A549 (cell line): Measurements from ENCODE around the gene MCM10. TPM values are rescaled to one million over a fixed set of nuclear protein-coding genes. Genes with fewer than 3 reads are reported as not detected.

Experiments
- ATAC-seq, 2 experiments: fragments of 200-7000 bp in 1 of 2; fragments of >200 bp in 1 of 2; cut with Nextera tagmentation in 1 of 2; cut with Tn5 transposase in 1 of 2; 3 replicates each; pipeline versions ENCODE4 v1.8.0 to v1.9.1; 2018 to 2020; ENCODE audit warnings: mild to moderate bottlenecking in 1 of 2, moderate library complexity in 1 of 2
- CTCF ChIA-PET: fragments of 300-600 bp; sonication (Branson Sonifier 250); formaldehyde crosslinking; extraction: SDS; loops from one replicate; lab custom pipeline; 2021; ENCODE audit warnings: antibody characterized with exemption, inconsistent platforms; lab: Yijun Ruan, JAX
- POLR2A ChIA-PET: fragments of 350-600 bp; formaldehyde crosslinking; extraction: SDS; loops from one replicate; lab custom pipeline; 2021; ENCODE audit warnings: antibody characterized with exemption, inconsistent platforms; lab: Yijun Ruan, JAX
- DNase-seq, 2 experiments: peaks; one replicate each; pipeline versions ENCODE4 v3.0.0 to v3.0.0-alpha.2; 2011 to 2016; ENCODE audit warnings: low read depth in 1 of 2, low spot score in 1 of 2
- FAIRE-seq: peaks from 2 replicates; lab custom pipeline; 2011; peaks lifted over from hg19 to GRCh38; lab: Jason Lieb, UNC
- H3K27ac ChIP-seq, 2 experiments: fragments of >200 bp; sonication (Bioruptor Twin); formaldehyde crosslinking; 3 replicates each; pipeline ENCODE4 v1.5.1; 2016 to 2017
- H3K4me1 ChIP-seq: fragments of >200 bp; sonication (Bioruptor Twin); formaldehyde crosslinking; 3 replicates; pipeline ENCODE4 v1.6.1; 2016
- H3K4me2 ChIP-seq: fragments of >200 bp; sonication (Bioruptor Twin); formaldehyde crosslinking; 3 replicates; pipeline ENCODE4 v1.6.1; 2016
- H3K4me3 ChIP-seq: fragments of >200 bp; sonication (Bioruptor Twin); formaldehyde crosslinking; 3 replicates; pipeline ENCODE4 v1.5.1; 2016
- H3K9me3 ChIP-seq: fragments of >200 bp; sonication (Bioruptor Twin); formaldehyde crosslinking; 3 replicates; pipeline ENCODE4 v1.6.1; 2016
- BHLHE40 ChIP-seq: IDR thresholded peaks from 2 replicates; pipeline ENCODE4 v1.6.1; 2012; ENCODE audit warnings: low read depth, low read length, inconsistent platforms
- CBX2 ChIP-seq: fragments of 200-600 bp; sonication (generic); IDR thresholded peaks from 2 replicates; pipeline ENCODE4 v1.6.1; 2016; ENCODE audit warnings: low read depth, mild to moderate bottlenecking, borderline replicate concordance
- EHF ChIP-seq: fragments of 250-450 bp; sonication (Bioruptor Pico); IDR thresholded peaks from 2 replicates; pipeline ENCODE4 v1.5.0; 2020; ENCODE audit warnings: mild to moderate bottlenecking
- EHMT2 ChIP-seq: fragments of 200-600 bp; sonication (generic); IDR thresholded peaks from 2 replicates; pipeline ENCODE4 v1.6.1; 2016; ENCODE audit warnings: antibody characterized with exemption, low read depth, mild to moderate bottlenecking, moderate library complexity
- FOXS1 ChIP-seq: fragments of 250-450 bp; sonication (Bioruptor Pico); IDR thresholded peaks from 2 replicates; pipeline ENCODE4 v1.5.0; 2020; ENCODE audit warnings: mild to moderate bottlenecking, moderate library complexity
- HOXA7 ChIP-seq: fragments of 250-450 bp; sonication (Bioruptor Pico); IDR thresholded peaks from 2 replicates; pipeline ENCODE4 v1.5.0; 2020; ENCODE audit warnings: mild to moderate bottlenecking, moderate library complexity
- HOXB13 ChIP-seq: fragments of 250-450 bp; sonication (Bioruptor Pico); IDR thresholded peaks from 2 replicates; pipeline ENCODE4 v1.5.0; 2020; ENCODE audit warnings: low read depth, mild to moderate bottlenecking, moderate library complexity
- KDM5A ChIP-seq: fragments of 200-600 bp; sonication (generic); IDR thresholded peaks from 2 replicates; pipeline ENCODE4 v1.6.1; 2016; ENCODE audit warnings: antibody characterized with exemption, mild to moderate bottlenecking
- PHF8 ChIP-seq: fragments of 200-600 bp; sonication (generic); IDR thresholded peaks from 2 replicates; pipeline ENCODE4 v1.6.1; 2016; ENCODE audit warnings: low read depth, mild to moderate bottlenecking, antibody characterized with exemption, moderate library complexity, borderline replicate concordance
- RAD21 ChIP-seq, 2 experiments: fragments of >200 bp in 1 of 2; sonication (Bioruptor Twin) in 1 of 2; formaldehyde crosslinking in 1 of 2; IDR thresholded peaks in 1 of 2; conservative IDR thresholded peaks in 1 of 2; 2 replicates in 1 of 2; 3 replicates in 1 of 2; pipeline ENCODE4 v1.6.1; 2012 to 2018; ENCODE audit warnings: inconsistent platforms in 1 of 2
- SMC3 ChIP-seq: fragments of >200 bp; sonication (Bioruptor Twin); formaldehyde crosslinking; IDR thresholded peaks from 3 replicates; pipeline ENCODE4 v1.6.1; 2018; ENCODE audit warnings: inconsistent platforms
- SREBF2 ChIP-seq: fragments of 450-650 bp; IDR thresholded peaks from 2 replicates; pipeline ENCODE4 v1.6.1; 2014; ENCODE audit warnings: mild to moderate bottlenecking, moderate library complexity
- TFCP2L1 ChIP-seq: fragments of 250-450 bp; sonication (Bioruptor Pico); IDR thresholded peaks from 2 replicates; pipeline ENCODE4 v1.5.0; 2021; ENCODE audit warnings: mild to moderate bottlenecking
- ZC3H11A ChIP-seq: fragments of 450-650 bp; IDR thresholded peaks from 2 replicates; pipeline ENCODE4 v1.6.1; 2014; ENCODE audit warnings: antibody characterized with exemption, mild to moderate bottlenecking
- ZSCAN20 ChIP-seq: fragments of 250-450 bp; sonication (Bioruptor Pico); IDR thresholded peaks from 2 replicates; pipeline ENCODE4 v1.8.0; 2022; ENCODE audit warnings: mild to moderate bottlenecking, moderate library complexity
- WGBS: methylation state at CpG from one replicate; pipeline ENCODE4 v1.1.6; 2017; ENCODE audit errors: missing lambda C conversion rate; 5-methylcytosine and 5-hydroxymethylcytosine counted together
- polyA plus RNA-seq, 4 experiments: library from polyadenylated mRNA; depleted of rRNA in 3 of 4; stranded (reverse); fragments of >200 nt; fragmentation: RNase III in 1 of 4; extraction: RNeasy Plus Mini Kit Qiagen cat#74134 plus additional on column Dnase treatment in 1 of 4; gene quantifications; 2 replicates in 3 of 4; 3 replicates in 1 of 4; pipeline ENCODE4 v1.2.3, GENCODE V29; 2011 to 2017
- TF ChIP-seq, protein P1 (sequence below): fragments of 150-350 bp; IDR thresholded peaks from 2 replicates; pipeline ENCODE4 v1.6.1; 2014; ENCODE audit warnings: low read depth, mild to moderate bottlenecking, low read length
- TF ChIP-seq, protein P2 (sequence below): fragments of 450-650 bp; IDR thresholded peaks from 2 replicates; pipeline ENCODE4 v1.6.1; 2014; ENCODE audit warnings: antibody characterized with exemption
- TF ChIP-seq, protein P3 (sequence below): IDR thresholded peaks from 2 replicates; pipeline ENCODE4 v1.6.1; 2012; ENCODE audit warnings: low read depth, borderline replicate concordance
- TF ChIP-seq, protein P4 (sequence below): fragments of >200 bp; sonication (Bioruptor Twin); formaldehyde crosslinking; IDR thresholded peaks from 3 replicates; pipeline ENCODE4 v1.6.1; 2016
- TF ChIP-seq, protein P5 (sequence below): fragments of 250-450 bp; sonication (Bioruptor Pico); IDR thresholded peaks from 2 replicates; pipeline ENCODE4 v1.5.0; 2020; ENCODE audit warnings: low read depth, mild to moderate bottlenecking, moderate library complexity

The MCM10 gene
- polyA plus RNA-seq, 2 of the 4 experiments (the other 2 are of a cell fraction) = 24.3 to 24.4 TPM

DNA sequence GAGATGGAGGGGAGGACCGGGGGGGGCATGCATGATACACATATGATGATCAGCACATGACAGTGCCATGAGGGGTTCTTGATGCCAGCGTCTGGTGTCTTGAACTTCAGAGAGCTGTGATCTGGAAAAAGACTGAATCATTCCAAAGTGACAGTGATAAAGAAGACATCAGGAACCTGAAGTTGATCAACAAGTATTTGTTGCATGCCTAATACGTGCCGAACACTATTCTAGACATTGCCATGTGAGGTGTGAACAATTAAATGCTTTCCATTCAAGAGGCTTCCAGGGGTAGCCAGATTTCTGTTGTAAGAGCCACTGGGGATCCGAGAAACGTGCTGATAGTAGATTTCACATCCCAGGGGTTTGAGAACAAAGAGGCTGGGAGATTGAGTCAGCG is 6.2 kb downstream of the MCM10 start:
- WGBS = 76% methylated on average over 7 of the region's 7 CpGs
- H3K9me3 ChIP-seq = no peaks in the 10 kb centered on the region
- no peak overlapping the region for H3K4me2 ChIP-seq
- no peak overlapping the region for H3K4me3 ChIP-seq
- no peak overlapping the region for H3K27ac ChIP-seq
- POLR2A ChIA-PET = no interaction called here
- CTCF ChIA-PET = interaction anchor here (1.0 to 1.5 kb wide), 3 partner anchors 10 to 39 kb away, joined by 3 to 4 read pairs (median 3); no protein-coding TSS in a partner anchor
- no peak for ATAC-seq
- DNase-seq = no peak
- FAIRE-seq = no peak
- peaks cover under 1% of the 10 kb centered on the region; the same call in 2 of the 3 replicates for H3K4me1 ChIP-seq
- TF ChIP-seq HOXB13 (CRISPR knock-in tag) (no peak), EHF (CRISPR knock-in tag) (no peak), SMC3 (no peak), EHMT2 (no peak), FOXS1 (CRISPR knock-in tag) (no peak), ZC3H11A (no peak), ZSCAN20 (no peak), SREBF2 (no peak), HOXA7 (CRISPR knock-in tag) (no peak), CBX2 (no peak), TFCP2L1 (no peak), PHF8 (no peak), RAD21 (conservative IDR thresholded peaks at IDR 0.05 in 1 of 2, IDR thresholded peaks at IDR 0.05 in 1 of 2) (no peak)
- TF ChIP-seq, protein P1, sequence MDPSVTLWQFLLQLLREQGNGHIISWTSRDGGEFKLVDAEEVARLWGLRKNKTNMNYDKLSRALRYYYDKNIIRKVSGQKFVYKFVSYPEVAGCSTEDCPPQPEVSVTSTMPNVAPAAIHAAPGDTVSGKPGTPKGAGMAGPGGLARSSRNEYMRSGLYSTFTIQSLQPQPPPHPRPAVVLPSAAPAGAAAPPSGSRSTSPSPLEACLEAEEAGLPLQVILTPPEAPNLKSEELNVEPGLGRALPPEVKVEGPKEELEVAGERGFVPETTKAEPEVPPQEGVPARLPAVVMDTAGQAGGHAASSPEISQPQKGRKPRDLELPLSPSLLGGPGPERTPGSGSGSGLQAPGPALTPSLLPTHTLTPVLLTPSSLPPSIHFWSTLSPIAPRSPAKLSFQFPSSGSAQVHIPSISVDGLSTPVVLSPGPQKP = no peak
- TF ChIP-seq, protein P2, sequence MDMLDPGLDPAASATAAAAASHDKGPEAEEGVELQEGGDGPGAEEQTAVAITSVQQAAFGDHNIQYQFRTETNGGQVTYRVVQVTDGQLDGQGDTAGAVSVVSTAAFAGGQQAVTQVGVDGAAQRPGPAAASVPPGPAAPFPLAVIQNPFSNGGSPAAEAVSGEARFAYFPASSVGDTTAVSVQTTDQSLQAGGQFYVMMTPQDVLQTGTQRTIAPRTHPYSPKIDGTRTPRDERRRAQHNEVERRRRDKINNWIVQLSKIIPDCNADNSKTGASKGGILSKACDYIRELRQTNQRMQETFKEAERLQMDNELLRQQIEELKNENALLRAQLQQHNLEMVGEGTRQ = no peak
- TF ChIP-seq, protein P3, sequence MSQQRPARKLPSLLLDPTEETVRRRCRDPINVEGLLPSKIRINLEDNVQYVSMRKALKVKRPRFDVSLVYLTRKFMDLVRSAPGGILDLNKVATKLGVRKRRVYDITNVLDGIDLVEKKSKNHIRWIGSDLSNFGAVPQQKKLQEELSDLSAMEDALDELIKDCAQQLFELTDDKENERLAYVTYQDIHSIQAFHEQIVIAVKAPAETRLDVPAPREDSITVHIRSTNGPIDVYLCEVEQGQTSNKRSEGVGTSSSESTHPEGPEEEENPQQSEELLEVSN = no peak
- TF ChIP-seq, protein P4, sequence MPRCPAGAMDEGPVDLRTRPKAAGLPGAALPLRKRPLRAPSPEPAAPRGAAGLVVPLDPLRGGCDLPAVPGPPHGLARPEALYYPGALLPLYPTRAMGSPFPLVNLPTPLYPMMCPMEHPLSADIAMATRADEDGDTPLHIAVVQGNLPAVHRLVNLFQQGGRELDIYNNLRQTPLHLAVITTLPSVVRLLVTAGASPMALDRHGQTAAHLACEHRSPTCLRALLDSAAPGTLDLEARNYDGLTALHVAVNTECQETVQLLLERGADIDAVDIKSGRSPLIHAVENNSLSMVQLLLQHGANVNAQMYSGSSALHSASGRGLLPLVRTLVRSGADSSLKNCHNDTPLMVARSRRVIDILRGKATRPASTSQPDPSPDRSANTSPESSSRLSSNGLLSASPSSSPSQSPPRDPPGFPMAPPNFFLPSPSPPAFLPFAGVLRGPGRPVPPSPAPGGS = no peak

DNA sequence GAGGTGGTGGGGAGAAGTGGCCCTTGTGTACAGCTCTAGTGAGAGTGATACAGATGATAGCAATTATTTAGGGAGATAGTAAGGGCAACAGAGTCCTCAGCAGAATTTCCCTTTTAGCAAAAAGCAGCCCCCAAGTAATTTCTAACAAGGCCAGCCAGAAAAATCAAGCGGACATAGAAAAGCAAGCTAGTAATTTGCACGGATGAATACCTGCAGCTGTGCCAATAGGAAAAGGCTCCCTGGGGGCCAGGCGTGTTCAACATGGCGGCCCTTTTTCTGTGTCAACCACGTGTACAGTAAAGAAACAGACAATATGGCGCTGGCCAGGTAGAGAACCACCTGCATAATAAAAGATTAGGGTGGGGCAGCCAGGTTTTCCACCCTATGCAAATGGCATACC is 7.4 kb downstream of the MCM10 start:
- TF ChIP-seq BHLHE40 (no peak), KDM5A (no peak)
- TF ChIP-seq, protein P5, sequence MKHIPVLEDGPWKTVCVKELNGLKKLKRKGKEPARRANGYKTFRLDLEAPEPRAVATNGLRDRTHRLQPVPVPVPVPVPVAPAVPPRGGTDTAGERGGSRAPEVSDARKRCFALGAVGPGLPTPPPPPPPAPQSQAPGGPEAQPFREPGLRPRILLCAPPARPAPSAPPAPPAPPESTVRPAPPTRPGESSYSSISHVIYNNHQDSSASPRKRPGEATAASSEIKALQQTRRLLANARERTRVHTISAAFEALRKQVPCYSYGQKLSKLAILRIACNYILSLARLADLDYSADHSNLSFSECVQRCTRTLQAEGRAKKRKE (CRISPR knock-in tag) = no peak
- TF ChIP-seq, protein P1 = no peak
- no peak overlapping the region for H3K27ac ChIP-seq
- WGBS = 95% methylated on average over 6 of the region's 6 CpGs
- no peak overlapping the region for H3K4me3 ChIP-seq
- H3K9me3 ChIP-seq = no peaks in the 10 kb centered on the region
- H3K4me1 ChIP-seq = no peaks in the 10 kb centered on the region
- ChIA-PET CTCF (interaction anchor here (1.0 kb wide), 2 partner anchors 8 kb away, joined by 3 to 5 read pairs; no protein-coding TSS in a partner anchor), POLR2A (no interaction called here)
- H3K4me2 ChIP-seq = no peak overlapping the region
- no peak for FAIRE-seq
- ATAC-seq = no peak
- DNase-seq = no peak
